Esophagus muscularis mucosa (tissue), 4 donors: Measurements from ENCODE around the gene MYMK. TPM values are rescaled to one million over a fixed set of nuclear protein-coding genes. Genes with fewer than 3 reads are reported as not detected.

Experiments used
- DNase-seq: peaks from one replicate; pipeline ENCODE4 v3.0.0-alpha.2; 2017; ENCODE audit errors: extremely low spot score
- H3K27ac ChIP-seq, 4 donors: fragments of 200-600 bp; sonication (generic); replicated peaks in 1 of 4; 1 replicate in 3 of 4; 2 replicates in 1 of 4; pipeline ENCODE4 v1.5.1; 2016 to 2019; ENCODE audit warnings: mild to moderate bottlenecking in 1 of 4
- H3K27me3 ChIP-seq, 4 donors: fragments of 200-600 bp; sonication (generic); one replicate each; pipeline versions ENCODE4 v1.5.1 to v1.6.0; 2016 to 2019
- H3K36me3 ChIP-seq, 4 donors: fragments of 200-600 bp; sonication (generic); one replicate each; pipeline ENCODE4 v1.5.1; 2016 to 2019
- H3K4me1 ChIP-seq, 4 donors: fragments of 200-600 bp; sonication (generic); one replicate each; pipeline ENCODE4 v1.5.1; 2016 to 2019
- H3K4me3 ChIP-seq, 4 donors: fragments of 200-600 bp; sonication (generic); 1 replicate in 2 of 4; 2 replicates in 2 of 4; pipeline ENCODE4 v1.5.1; 2016 to 2019; ENCODE audit warnings: mild to moderate bottlenecking in 4 of 4, moderate library complexity in 1 of 4
- H3K9me3 ChIP-seq, 4 donors: fragments of 200-600 bp; sonication (generic); 1 replicate in 3 of 4; 2 replicates in 1 of 4; pipeline ENCODE4 v1.5.1; 2016 to 2019
- CTCF ChIP-seq, 3 experiments: fragments of 200-600 bp in 2 of 3; fragments of 450-650 bp in 1 of 3; sonication (generic) in 2 of 3; IDR thresholded peaks; one replicate each; pipeline ENCODE4 v1.5.1; 2017 to 2019; ENCODE audit warnings: antibody characterized with exemption in 3 of 3, mild to moderate bottlenecking in 2 of 3, moderate library complexity in 1 of 3
- EP300 ChIP-seq: sonication (generic); formaldehyde crosslinking; IDR thresholded peaks from one replicate; pipeline ENCODE4 v1.6.1; 2017; ENCODE audit warnings: antibody characterized with exemption
- POLR2A ChIP-seq: fragments of 450-650 bp; IDR thresholded peaks from one replicate; pipeline ENCODE4 v1.6.1; 2017; ENCODE audit warnings: antibody characterized with exemption, moderate library complexity, mild to moderate bottlenecking, low read depth
- POLR2AphosphoS5 ChIP-seq, 2 donors: sonication (generic); formaldehyde crosslinking; IDR thresholded peaks; one replicate each; pipeline ENCODE4 v1.6.1; 2017; ENCODE audit warnings: antibody characterized with exemption in 2 of 2
- WGBS: methylation state at CpG from one replicate; pipeline ENCODE4 v1.1.5; 2018; 5-methylcytosine and 5-hydroxymethylcytosine counted together
- intact Hi-C: fragments of 100-400 bp; cut with DNase I; formaldehyde crosslinking; loops from one replicate; pipeline ENCODE4 v1.15.1; 2023
- total RNA-seq, 4 donors: library from RNA; depleted of rRNA; stranded (reverse); fragments of >200 nt; gene quantifications; one replicate each; pipeline versions ENCODE4 v1.1.0 to v1.2.1, GENCODE V29; 2016

The MYMK gene
- total RNA-seq, 4 donors from 2014 or later, result not detected

GRCh38 chr9:133560944-133561343 lies 36.2 kb upstream of the MYMK start:
- Histone ChIP-seq H3K27ac (peak overlapping the region in 2 of 4 donors; percentile 33 to 37), H3K9me3 (no peaks in the 10 kb centered on the region), H3K36me3 (no peaks in the 10 kb centered on the region), H3K4me3 (no peak overlapping the region), H3K27me3 (peaks cover 0 to 6% (median 0%) of the 10 kb centered on the region in 4 donors), H3K4me1 (peaks cover 56 to 68% (median 62%) of the 10 kb centered on the region in 4 donors)
- intact Hi-C loops, result no loop called here
- DNase-seq, result no peak
- 93% methylated on average over 18 of the region's 22 CpGs for WGBS
- TF ChIP-seq POLR2A (no peak), CTCF (IDR thresholded peaks at IDR 0.05) (no peak), POLR2AphosphoS5 (IDR thresholded peaks at IDR 0.05) (no peak), EP300 (no peak)

- TF ChIP-seq EP300 (no peak), POLR2AphosphoS5 (IDR thresholded peaks at IDR 0.05) (peak in 1 of 2 donors; percentile 16)
- Histone ChIP-seq H3K36me3 (peaks cover 0 to 5% (median 3%) of the 10 kb centered on the region in 4 donors), H3K27ac (peak overlapping the region in 3 of 4 donors; percentile 33 to 44 (median 37)), H3K4me3 (no peak overlapping the region), H3K4me1 (peaks cover 53 to 62% (median 55%) of the 10 kb centered on the region in 4 donors), H3K27me3 (peaks cover 0 to 6% (median 0%) of the 10 kb centered on the region in 4 donors), H3K9me3 (no peaks in the 10 kb centered on the region)
- no peak for DNase-seq
- 27% methylated on average over 3 of the region's 15 CpGs for WGBS
- intact Hi-C loops, result no loop called here
These were observed 35.6 kb upstream of the MYMK start for GRCh38 chr9:133560311-133560710.

GRCh38 chr9:133558191-133559126 lies 33.7 kb upstream of the MYMK start:
- H3K27ac ChIP-seq, result peak overlapping the region; percentile 38 to 73 (median 56)
- DNase-seq, result no peak
- intact Hi-C loops, result no loop called here
- peaks cover 0 to 16% (median 5%) of the 10 kb centered on the region in 4 donors for H3K36me3 ChIP-seq
- TF ChIP-seq POLR2A (no peak), POLR2AphosphoS5 (IDR thresholded peaks at IDR 0.05) (no peak), EP300 (no peak), CTCF (IDR thresholded peaks at IDR 0.05) (no peak)
- H3K4me3 ChIP-seq, result peak overlapping the region in 2 of 4 donors; percentile 6 to 10
- peaks cover 0 to 6% (median 0%) of the 10 kb centered on the region in 4 donors for H3K27me3 ChIP-seq
- H3K4me1 ChIP-seq, result peaks cover 44 to 52% (median 46%) of the 10 kb centered on the region in 4 donors
- no peaks in the 10 kb centered on the region for H3K9me3 ChIP-seq
- 57% methylated on average over 26 of the region's 31 CpGs for WGBS

- no peaks in the 10 kb centered on the region for H3K9me3 ChIP-seq
- H3K27ac ChIP-seq, result peak overlapping the region; percentile 38 to 73 (median 56)
- no peaks in the 10 kb centered on the region for H3K27me3 ChIP-seq
- no peak overlapping the region for H3K4me3 ChIP-seq
- TF ChIP-seq POLR2A (no peak), CTCF (IDR thresholded peaks at IDR 0.05) (no peak), POLR2AphosphoS5 (IDR thresholded peaks at IDR 0.05) (no peak), EP300 (no peak)
- intact Hi-C loops, result no loop called here
- no peak for DNase-seq
- H3K36me3 ChIP-seq, result peaks cover 0 to 19% (median 5%) of the 10 kb centered on the region in 4 donors
- 89% methylated on average over 7 of the region's 9 CpGs for WGBS
- H3K4me1 ChIP-seq, result peaks cover 36 to 43% (median 39%) of the 10 kb centered on the region in 4 donors
These were observed 32.8 kb upstream of the MYMK start for GRCh38 chr9:133557581-133557980.

DNA sequence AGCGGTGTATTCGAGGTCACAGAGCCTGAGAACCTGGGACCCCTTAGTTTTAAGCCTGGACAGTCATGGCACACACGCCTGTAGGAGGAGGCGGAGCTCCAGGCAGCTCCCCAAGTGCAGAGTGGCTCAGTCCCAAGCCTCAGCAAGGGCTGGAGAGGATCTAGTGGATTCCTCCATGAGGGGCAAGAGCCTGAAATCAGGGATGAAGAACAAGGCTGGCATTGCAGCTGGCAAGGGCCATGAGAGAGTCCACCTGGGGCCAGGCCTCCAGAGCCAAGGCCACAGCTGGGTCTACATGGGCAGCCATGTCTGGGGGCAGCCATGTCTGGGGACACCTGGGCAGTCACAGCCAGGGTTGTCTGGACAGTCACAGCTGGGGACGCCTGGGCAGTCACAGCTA lies 31.6 kb upstream of the MYMK start:
- TF ChIP-seq EP300 (no peak), POLR2A (no peak), POLR2AphosphoS5 (IDR thresholded peaks at IDR 0.05) (no peak), CTCF (IDR thresholded peaks at IDR 0.05) (no peak)
- peaks cover 36 to 43% (median 39%) of the 10 kb centered on the region in 4 donors for H3K4me1 ChIP-seq
- DNase-seq, result no peak
- WGBS, result 88% methylated on average over 4 of the region's 5 CpGs
- H3K27me3 ChIP-seq, result no peaks in the 10 kb centered on the region
- peaks cover 0 to 19% (median 5%) of the 10 kb centered on the region in 4 donors for H3K36me3 ChIP-seq
- H3K4me3 ChIP-seq, result no peak overlapping the region
- H3K27ac ChIP-seq, result no peak overlapping the region
- intact Hi-C loops, result no loop called here
- no peaks in the 10 kb centered on the region for H3K9me3 ChIP-seq
